PC-9 (cell line): ENCODE measurements around the gene ALK.

Source experiments
- CTCF ChIP-seq: fragments of 200-600 bp; sonication (generic); conservative IDR thresholded peaks from 2 replicates; pipeline ENCODE4 v1.6.1; 2017; ENCODE audit warnings: mixed run types, antibody characterized with exemption, mild to moderate bottlenecking, moderate library complexity
- EZH2 ChIP-seq: fragments of 200-600 bp; sonication (generic); IDR thresholded peaks from 2 replicates; pipeline ENCODE4 v1.8.0; 2017; ENCODE audit warnings: antibody characterized with exemption, low read depth

- no peak for TF ChIP-seq CTCF
- no peak for TF ChIP-seq EZH2
Observed at GRCh38 chr2:29477186-29477585, 444.2 kb downstream of the ALK start.
